Heart left ventricle (tissue), 13 donors: ENCODE results near the gene RGMA.

ENCODE experiments used
- CTCF ChIP-seq, 12 donors: fragments of 200-600 bp; sonication (generic) in 4 of 12; IDR thresholded peaks; one replicate each; pipeline versions ENCODE4 v1.5.0 to v1.8.0; 2018 to 2022; ENCODE audit warnings: antibody characterized with exemption in 12 of 12, mild to moderate bottlenecking in 5 of 12
- POLR2A ChIP-seq, 2 donors: fragments of 450-650 bp; IDR thresholded peaks; one replicate each; pipeline ENCODE4 v1.6.1; 2017; ENCODE audit warnings: antibody characterized with exemption in 2 of 2, mild to moderate bottlenecking in 2 of 2, moderate library complexity in 2 of 2
- donor health status: ischemic (EF 13 %, LVEDD 7.1; RV severe dilation, severe dysfunction).
- donor health status: DM: no; HTN: yes; CAD: no.
- donor health status: DM: no; HTN: no; CAD: no.
- donor health status: ischemic (EF 25% LVEDD 6.9; RV normal size, moderate dysfunction).
- donor health status: ischemic (EF 25% LVEDD 5.7; RV mildly dilated, moderate dysfunction).
- donor health status: ischemic (EF 35%, LVEDD 5.7; RV mildly dilated, moderate dysfunction).
- donor health status: nonischemic (EF 11% LVEDD 7.7; RV severe dilation, severe dysfunction).
- donor health status: DM: yes; HTN: yes; CAD: no.
- donor health status: PGD.
- donor health status: ischemic (EF 29% LVEDD 5.4; RV normal size, mild dysfunction).
- donor health status: nonischemic (EF 23%, LVEDD 6.1; RV moderate dilation, normal function).

- no peak for TF ChIP-seq CTCF (IDR thresholded peaks at IDR 0.05)
- no peak for TF ChIP-seq POLR2A (IDR thresholded peaks at IDR 0.05)
Measured at GRCh38 chr15:93020976-93021772, 67.8 kb downstream of the RGMA start.
